Measurements from ENCODE around the gene NEURL1.

DNA sequence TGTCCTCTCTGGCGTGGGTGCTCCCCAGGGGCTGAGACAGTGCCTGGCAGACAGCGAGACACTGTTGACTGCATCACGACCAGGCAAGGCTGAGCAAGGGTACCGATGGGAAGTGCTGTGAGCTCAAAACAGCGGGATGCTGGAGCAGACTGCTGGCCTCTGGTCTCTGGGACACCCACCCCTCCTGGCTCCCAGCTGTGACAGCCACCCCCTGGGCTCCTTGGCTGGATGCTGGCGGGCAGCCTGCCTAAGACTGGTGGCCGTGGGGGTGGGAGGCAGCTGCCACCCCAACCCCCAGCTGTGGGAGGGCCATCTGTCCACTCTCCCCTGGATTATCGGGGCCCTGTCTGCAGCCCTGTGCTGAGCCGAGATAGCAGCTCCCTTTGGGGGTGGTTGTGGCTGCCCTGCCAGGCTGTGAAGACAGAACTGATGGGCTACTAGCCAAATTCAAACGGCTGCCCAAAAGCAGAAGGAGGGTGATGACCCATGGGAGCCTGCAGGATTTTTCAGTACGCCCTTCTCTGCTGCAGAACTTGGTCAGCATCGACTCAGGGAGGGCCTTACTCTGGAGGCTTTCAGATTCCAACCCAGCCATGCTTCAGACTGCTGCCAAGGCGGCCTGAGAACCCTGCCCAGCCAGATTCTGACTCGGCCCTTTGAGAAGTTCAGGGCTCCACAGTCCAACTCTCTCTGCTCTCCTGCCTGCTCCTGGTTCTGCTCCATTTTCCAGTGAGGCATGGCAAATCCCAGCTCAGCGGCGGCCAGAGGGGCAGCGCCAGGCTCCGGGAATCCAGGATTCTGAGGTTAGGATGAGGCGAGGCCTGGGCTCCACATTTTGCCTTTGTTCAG lies 125.3 kb downstream of the NEURL1 start:
- TF ChIP-seq POLR2AphosphoS5 (IDR thresholded peaks at IDR 0.05; ENCODE audit: low read depth, low read length): no peak; the same call in 1 of the 2 replicates
- no peak for TF ChIP-seq SIN3A (IDR thresholded peaks at IDR 0.05; ENCODE audit: borderline replicate concordance, insufficient read depth, low read length)
- TF ChIP-seq REST (IDR thresholded peaks at IDR 0.05; ENCODE audit: insufficient read depth in 1 of 2, low read depth in 2 of 2, low read length in 2 of 2): no peak
- TF ChIP-seq TAF1 (IDR thresholded peaks at IDR 0.05; ENCODE audit: borderline replicate concordance, insufficient read depth, low read length): no peak
